Activated T-cell treated with anti-CD3 and anti-CD28 coated beads, Interleukin-2, amount 50 U/mL, for 1 hour (primary cell): ENCODE results near the gene SLC29A1.
"Not testable (repeated sequence)": the region's sequence is repeated elsewhere in the genome, so short reads cannot be mapped to it uniquely, and the experiment has no call there.

Experiments
- DNase-seq: peaks from one replicate; pipeline ENCODE4 v3.0.0-alpha.2; 2020

SLC29A1 gene

DNA sequence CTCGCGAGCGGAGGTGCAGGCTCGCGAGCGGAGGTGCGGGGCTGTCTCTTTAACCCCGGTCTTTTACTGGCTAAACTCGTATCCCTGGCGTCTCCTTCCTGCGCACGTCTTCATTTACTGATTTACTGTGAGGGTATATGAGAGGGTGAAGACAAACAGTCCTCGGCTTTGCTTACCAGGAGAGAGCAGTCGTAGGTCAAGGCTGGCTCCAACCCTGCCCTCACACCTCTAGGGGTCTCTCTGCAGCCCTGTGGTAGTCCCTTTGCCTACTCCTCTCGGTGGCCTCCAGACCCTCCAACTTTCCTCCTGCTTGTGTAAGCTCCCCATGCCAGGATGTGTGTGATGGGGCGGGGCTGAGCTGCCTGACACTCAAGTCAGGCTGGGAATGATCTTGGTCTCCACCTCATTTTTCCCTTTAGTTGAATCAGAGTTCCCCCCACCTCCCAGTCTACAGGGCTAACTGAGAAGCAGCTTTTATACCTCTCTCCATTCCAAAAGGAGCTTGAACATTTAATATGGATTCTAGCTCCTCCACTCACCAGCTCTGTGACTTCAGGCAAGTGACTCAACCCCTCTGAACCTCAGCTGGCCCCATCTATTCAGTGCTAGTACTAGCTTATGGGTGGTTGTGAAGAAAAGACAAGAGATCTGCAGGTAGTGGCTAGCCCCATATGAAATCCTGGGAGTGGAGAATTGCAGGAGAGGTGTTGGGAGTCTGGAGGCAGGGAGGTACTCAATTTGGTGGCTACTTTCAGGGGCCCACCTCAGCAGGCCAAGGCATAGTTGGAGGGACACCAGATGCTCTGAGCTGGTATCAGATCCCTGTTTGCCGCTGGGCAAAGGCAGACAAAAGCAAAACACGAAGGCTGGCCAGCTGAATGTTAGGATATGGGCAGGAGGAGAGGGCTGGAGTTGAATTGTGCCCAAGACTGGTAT lies 902 bp downstream of the SLC29A1 start:
- no peak for DNase-seq

DNA sequence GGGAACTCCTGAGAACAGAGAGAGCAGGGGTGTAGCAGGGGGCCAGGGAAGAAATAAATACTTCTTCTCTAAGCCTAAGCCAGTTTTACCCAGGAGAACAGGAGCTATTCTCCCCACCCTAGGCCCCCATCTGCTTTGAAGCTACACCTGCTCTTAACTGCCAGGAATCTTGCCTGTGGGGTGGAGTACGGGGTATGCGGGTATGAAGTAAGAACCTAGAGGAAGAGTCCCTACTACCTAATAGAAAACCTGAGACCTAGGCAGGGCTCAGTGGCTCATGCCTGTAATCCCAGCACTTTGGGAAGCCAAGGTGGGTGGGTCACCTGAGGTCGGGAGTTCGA lies 1.5 kb downstream of the SLC29A1 start:
- DNase-seq, result no peak

DNA sequence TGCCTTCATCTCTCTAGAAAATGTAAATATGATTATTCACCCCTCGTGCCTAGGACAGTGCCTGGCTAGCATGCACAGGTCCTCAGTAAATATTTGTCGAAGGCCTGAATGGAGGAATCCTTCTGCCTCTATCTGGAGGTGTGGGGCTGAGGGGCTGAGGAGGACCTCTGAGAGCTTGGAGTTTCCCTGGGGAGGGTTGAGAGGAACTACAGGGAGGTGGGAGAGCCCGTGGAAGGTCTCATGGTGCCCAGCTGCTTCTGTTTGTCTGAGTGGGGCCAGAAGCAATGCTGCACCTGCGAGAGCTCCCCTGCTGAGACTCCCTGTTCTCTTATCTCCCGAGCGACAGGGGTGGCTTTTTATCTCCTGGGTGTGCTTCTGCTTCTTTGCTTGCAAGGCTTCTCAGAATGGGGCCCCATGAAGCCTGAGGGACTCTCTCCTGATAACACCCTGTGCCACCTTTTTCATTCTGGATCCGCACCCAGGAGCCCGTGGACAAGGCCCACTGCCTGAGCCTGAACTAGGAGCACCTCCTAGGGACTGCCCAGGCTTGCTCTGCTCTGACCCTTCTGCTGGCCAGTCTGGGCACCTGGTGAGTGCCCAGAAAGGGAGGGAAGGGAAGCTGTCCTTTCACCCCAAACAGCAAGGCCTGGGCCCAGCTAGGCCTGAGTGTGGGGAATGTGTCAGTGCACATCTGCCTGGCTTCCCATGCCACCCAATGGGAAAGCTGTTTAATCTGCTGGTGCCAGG lies 2.4 kb downstream of the SLC29A1 start:
- DNase-seq, result no peak

DNA sequence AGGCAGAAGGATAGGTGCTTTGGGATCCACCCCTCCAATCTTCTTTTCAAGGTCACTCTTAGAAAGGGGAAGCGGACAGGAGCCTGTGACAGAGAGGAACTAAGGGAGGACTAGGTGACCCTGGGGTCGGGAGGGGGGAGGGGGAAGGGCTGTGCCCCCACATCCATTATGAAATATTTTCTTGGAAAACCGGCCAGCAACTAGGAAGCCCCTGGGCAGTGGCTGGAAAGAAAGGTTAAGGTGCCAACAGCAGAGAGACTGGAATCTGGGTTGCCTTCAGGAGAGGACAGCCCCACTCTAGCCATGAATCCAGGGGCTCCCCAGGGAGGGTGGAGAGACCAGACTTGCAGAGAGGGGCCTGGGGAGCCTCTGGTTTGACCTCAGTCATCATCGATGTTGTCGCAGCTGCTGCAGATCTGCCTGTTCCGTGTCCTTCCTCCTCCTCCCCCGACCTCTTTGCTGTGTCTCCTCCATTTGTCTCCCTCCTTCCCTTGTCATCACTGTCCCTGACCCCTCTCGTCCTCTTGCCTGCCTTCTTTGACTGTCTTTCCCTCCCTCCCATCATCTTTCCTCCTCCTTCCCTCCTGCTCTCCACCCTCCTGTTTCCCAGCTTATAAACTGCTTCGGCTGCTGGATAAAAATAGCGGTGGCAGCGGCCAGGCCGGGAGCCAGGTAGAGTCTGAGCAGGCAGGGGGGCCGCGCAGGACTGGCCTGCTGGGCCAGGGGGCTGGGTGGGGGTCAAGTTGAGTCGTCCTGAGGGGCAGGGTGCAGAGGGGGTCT lies 3.2 kb downstream of the SLC29A1 start:
- DNase-seq, result no peak

DNA sequence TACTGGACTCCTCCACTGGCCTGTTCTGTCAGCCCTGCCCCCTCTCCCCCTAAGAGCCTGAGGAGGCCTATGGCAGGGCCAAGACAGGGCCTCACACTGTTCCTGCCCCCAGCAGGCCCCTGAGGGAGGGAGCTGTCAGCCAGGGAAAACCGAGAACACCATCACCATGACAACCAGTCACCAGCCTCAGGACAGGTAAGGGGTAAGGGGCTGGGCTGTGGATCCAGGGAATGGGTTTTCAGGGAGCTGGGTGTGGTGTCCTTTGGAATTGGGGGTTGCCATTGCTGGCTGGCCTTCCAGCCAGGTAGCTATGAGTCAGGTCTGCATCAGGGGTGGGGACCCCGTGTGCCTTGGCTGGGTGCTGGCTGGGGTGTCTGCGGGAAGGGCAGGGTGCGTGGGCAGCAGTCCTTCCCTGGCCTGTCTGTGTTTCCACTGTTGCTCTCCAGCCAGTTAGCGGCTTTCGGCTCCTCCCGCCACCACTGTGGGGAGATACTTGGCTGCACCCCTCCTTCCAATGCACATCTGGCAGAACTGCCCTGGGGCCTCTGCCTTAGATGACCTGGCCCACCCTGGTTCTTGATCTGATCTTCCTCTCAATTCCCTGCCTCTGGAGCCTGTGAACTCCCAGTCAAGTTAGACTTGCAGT lies 3.9 kb downstream of the SLC29A1 start:
- DNase-seq, result no peak

DNA sequence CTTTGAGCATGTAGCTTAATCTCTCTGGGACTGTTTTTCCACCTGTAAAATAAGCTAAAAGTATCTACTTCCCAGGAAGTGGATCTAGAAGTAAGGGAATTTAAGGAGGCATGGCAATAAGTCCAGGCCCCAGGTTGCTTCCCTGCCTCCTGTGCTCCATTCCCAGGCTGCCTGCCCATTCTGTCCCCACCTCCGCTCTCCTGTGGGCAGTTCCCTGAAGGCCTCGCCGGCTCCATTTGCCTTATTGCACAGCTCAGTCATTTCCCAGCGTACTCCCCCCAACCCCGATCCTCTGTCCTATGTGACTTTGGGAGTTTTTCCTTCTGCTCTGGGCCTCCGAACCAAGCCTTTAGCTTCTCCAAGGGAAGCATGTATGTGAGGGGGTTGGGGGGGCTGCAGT lies 4.6 kb downstream of the SLC29A1 start:
- no peak for DNase-seq

DNA sequence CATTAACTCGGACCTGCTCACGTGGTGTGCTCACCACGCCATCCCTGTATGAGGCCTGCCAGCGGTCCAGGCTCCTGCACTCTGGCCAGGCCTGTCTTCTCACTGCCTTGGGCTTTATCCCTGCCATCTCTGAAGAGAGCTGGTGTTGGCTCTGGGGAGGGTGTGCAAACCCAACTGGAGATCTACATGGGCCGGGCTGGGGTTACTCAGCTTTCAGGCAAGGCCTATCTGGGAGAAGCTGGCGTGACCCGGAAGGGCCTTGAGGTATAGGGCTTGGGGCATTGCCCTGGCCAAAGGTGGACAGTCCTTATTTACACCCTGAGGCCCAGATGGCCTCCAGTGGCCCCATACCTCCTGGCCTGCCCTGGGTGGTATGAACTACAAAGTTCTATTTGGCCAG lies 5.0 kb downstream of the SLC29A1 start:
- no peak for DNase-seq

DNA sequence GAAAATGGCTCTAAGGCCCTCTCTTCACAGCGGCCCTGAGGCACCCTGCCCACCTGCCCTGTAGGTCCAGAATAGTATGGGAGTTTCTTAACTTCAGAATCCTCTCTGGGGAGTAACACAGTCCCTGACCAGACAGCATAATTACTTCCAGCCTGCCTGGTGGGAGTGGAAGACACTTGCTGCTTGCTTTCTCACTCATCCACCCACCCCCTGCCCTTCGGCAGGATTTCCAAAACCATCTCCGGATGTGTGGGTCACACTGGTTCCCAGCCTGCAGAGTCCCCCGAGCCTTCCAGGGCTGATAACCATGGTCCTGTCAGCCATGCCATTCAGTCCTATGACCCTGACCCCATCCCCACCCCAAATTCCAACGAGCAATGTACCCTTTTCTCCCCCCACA lies 5.4 kb downstream of the SLC29A1 start:
- no peak for DNase-seq

DNA sequence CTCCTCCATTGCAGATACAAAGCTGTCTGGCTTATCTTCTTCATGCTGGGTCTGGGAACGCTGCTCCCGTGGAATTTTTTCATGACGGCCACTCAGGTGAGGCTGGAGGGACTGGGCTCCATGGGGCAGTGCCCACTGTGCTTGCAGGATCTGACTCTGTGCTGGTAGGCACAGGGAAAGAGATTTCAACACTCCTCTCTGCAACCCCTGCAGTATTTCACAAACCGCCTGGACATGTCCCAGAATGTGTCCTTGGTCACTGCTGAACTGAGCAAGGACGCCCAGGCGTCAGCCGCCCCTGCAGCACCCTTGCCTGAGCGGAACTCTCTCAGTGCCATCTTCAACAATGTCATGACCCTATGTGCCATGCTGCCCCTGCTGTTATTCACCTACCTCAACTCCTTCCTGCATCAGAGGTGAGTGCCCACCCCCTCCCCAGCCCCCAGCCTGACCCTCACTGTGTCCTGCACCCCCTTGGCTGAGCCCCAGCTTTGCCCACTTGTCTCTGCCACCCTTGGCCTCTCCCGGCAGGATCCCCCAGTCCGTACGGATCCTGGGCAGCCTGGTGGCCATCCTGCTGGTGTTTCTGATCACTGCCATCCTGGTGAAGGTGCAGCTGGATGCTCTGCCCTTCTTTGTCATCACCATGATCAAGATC lies 6.1 kb downstream of the SLC29A1 start:
- no peak for DNase-seq

DNA sequence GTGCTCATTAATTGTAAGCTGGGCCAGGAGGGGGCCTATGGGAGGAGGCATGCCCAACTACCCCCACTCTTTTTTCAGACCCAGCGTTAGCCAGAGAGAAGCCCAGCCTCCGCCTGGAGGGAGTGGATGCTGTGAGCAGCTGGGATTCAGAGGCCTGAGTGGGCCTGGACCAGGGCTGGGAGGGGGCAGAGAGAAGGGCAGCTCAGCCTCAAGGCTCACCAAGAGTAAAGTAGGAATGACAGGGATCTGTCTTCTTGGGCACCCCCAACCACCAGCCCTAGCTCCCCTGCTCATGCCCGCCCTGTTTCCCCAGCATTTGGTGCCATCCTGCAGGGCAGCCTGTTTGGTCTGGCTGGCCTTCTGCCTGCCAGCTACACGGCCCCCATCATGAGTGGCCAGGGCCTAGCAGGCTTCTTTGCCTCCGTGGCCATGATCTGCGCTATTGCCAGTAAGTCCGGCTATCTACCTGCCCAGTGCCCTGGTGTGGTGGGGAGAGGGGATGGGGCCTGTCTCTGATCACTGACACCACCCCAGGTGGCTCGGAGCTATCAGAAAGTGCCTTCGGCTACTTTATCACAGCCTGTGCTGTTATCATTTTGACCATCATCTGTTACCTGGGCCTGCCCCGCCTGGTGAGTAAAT lies 6.8 kb downstream of the SLC29A1 start:
- DNase-seq, result no peak

DNA sequence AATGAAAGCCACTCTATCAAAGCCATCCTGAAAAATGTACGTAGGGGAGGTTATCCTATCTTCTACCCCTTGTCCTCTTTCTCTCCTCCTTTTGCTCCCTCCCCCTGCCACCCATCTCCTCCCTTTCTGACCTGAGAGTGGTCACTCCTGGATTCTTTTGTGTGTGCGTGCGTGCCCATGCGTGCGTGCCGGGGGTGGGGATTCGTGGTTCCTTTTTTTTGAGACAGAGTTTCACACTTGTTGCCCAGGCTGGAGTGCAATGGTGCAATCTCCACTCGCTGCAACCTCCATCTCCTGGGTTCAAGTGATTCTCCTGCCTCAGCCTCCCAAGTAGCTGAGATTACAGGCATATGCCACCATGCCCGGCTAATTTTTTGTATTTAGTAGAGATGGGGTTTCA lies 8.0 kb downstream of the SLC29A1 start:
- not testable (repeated sequence) for DNase-seq

DNA sequence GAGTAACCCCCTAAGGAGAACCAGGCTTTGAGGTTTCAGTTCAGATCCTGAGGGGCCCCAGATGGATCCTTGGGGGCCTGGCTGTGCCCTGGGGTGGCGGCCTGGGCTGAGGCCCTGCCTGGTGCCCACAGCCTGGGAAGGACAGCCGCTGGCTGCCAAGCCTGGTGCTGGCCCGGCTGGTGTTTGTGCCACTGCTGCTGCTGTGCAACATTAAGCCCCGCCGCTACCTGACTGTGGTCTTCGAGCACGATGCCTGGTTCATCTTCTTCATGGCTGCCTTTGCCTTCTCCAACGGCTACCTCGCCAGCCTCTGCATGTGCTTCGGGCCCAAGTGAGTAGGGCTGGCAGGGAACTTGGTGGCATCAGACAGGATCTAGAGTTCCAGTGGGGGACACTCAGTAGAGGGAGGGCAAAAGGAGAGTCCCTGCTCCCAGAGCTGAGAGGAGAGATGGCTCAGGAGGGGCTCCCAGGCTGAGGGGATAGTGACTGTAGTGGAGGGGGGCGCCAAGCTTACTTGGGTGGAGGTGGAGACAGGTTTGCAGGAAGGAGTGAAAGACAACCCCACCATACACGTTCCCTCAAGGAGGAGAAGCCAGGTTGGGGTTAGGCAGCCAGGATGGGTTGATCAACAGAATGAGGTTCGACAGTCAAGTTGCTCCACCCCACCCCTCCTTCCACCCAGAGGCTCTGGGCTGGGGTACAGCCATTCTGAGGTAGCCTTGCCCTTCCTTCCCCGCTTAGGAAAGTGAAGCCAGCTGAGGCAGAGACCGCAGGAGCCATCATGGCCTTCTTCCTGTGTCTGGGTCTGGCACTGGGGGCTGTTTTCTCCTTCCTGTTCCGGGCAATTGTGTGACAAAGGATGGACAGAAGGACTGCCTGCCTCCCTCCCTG lies 9.5 kb downstream of the SLC29A1 start:
- no peak for DNase-seq

DNA sequence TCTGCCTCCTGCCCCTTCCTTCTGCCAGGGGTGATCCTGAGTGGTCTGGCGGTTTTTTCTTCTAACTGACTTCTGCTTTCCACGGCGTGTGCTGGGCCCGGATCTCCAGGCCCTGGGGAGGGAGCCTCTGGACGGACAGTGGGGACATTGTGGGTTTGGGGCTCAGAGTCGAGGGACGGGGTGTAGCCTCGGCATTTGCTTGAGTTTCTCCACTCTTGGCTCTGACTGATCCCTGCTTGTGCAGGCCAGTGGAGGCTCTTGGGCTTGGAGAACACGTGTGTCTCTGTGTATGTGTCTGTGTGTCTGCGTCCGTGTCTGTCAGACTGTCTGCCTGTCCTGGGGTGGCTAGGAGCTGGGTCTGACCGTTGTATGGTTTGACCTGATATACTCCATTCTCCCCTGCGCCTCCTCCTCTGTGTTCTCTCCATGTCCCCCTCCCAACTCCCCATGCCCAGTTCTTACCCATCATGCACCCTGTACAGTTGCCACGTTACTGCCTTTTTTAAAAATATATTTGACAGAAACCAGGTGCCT lies 10.2 kb downstream of the SLC29A1 start:
- no peak for DNase-seq

DNA sequence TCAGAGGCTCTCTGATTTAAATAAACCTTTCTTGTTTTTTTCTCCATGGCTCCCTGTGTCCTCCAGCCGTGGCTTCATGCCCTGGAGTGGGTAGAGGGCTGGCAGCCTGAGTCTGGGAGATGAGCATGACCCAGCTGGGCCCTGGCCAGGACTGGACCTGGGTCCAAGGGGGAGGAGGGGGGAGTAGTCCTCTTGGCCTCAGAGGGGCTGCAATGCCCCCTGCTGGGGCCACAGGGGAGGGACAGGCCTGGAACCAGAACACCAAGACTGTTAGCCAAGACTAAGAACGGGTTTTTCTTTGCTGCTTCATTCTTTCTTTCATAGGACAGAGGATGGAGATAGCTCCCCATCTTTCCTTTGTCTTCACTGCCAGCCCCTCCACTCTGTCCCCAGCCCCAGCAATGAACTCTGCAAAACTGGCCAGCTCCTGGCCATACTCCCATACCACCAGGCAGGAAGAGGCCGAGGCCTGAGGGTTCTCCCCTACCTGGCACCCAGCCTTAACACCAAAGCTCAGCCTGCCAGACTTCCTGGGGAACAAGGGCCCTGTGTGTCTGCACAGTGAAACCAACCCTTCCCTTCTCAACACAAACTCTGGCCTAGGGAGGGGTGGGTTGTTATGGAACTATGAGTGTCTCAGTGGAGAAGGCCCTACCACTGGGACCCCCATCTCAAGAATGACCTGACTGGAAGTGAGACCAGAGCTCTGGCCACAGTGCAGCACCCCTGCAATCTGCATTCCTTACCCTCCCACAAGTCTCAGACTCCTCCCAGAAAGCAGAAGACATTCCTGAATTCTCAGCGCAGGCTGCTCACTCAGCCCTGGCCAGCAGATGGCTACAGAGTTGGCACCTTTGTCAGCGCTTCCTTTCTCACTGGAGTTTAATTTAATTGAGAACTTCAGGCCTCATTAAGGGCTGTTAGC lies 11.0 kb downstream of the SLC29A1 start:
- no peak for DNase-seq

DNA sequence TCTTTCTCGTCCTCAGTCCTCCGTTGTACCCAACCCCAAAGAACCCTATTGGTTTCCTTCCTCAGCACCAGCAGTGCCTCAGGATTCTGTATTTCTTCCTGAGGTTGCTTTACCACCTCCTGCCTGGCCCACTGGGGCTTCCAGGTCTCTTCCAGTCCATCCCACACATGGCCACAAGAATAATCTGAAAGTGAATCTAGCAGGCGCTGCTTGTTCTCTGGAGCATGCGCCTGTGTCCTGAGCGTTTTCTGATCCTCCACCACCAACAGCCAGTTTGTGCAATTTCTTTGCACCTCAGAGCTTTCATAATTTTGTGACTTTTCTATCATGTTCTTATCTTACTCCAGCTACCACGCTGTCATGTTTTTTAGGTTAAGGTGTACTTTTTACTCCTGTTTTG lies 11.9 kb downstream of the SLC29A1 start:
- DNase-seq, result no peak

DNA sequence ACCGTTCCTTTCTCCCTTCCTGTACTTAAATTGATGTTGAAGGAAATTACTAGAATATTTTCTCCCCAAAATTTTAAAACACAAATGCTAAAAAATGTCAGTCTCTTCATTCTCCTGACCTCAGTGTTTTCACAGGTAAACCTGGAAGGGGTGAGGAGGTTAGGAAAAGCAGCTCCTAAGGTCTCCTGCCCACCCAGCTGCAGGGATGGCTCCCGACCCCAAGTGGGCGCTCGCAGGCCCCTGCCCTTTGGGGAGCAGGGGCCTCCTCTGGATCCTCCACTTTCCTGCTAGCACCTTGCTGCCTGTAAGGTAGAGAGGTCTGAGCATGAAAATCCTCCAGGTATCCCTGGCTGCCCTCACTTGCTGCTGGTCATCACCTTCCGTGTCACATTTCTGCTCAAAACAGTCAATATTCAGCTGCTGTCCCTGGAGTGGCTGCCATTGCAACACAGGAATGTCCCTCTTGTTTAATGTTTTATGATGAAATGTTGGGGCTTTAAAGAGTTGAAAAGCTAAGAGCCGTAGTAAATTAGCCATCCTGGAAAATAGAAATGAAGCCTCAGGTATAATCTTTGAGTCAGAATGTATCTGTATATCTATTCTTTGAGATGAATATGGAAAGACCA lies 12.6 kb downstream of the SLC29A1 start:
- DNase-seq, result no peak

DNA sequence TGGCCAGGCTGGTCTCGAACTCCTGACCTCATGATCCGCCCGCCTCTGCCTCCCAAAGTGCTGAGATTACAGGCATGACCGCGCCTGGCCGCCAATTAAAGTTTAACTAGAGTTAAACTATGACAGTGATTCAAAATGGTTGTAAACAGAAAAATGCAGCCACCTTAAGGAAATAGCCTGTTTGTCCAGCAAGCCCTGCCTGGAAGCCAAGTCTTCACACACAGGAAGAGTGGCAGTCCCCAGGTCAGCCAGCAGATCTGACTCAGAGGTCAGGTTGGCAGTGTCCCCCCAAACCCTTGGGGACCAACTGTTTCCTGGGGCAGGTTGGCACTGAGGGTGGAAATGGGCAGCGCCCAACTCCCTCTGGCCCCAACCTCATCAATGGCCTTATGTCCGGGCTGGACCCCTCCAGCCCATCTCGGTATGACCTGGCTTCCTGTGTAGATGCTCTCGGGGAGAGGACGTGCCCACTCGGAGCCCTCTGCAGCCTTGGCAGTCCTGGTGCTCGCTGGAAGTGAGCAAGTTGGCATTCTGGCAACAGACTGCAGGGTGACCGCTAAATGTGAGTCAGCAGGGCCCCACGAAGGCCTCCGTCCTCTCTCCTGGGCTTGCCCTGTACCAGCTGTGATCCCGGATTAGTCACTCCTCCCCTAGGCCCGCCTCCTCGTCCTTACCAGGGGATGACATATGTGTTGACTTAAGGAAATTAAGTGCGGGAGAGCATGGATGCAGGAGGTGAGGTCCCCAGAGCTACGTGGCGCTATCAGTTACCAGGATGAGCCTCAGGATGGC lies 13.8 kb downstream of the SLC29A1 start:
- DNase-seq, result peak; percentile 68

DNA sequence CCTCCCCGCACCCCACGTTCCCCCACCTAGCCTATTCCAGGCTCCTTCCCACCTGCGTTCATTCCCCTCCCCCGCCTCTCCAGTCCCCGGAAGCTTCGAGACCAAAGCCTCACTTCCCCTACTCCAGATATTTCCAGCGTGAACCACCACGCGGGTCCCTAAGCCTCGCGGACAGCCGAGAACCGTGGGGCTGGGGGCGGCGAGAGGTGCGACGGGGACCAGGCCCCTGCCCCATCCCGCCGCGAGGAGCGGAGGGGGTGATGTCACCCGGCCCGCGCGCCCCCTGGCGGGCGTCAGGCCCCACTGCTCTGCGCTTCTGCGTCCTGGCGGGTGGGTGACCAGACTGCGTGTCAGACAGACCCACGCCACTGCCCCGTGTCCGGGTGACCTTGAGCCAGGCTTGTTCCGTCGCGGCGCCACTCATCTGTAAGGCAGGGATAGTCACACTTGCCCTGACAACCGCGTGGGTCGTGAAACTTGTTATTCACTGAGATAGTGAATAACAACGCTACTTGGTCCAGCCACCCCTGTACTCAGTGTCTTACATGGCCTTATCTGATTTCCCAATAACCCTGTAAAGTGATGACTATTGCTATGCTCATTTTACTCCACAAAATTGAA lies 14.5 kb downstream of the SLC29A1 start:
- peak; percentile 85 for DNase-seq
